ENCODE results near the gene RHOU. TPM values are rescaled to one million over a fixed set of nuclear protein-coding genes. Genes with fewer than 3 reads are reported as not detected.

Gene RHOU
- total and polyA plus RNA-seq, 2 donors (not counting 3 experiments of a cell fraction or from before 2014, with no cell fraction given) = 0.04 to 0.40 TPM

DNA sequence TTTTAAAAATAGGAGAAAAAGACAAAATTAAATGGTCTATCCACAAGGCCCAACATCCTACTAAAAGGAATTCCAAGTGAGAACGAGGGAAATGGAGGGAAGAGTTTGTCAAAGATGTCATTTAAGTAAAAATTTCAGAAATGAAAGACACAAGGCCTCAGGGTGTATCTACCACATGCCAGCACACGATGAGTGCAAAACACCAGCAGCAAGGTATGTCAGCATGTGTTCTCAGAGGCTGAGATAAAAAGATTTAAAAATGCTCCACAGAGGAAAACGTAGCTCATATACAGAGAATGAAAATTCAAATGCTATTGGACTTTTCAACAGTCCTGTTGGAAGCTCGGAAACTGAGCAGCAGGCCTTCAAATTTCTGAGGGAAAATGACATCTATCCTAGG lies 42.0 kb downstream of the RHOU start:
- BruUV-seq (replicated peaks) = no TSS peak
- Histone ChIP-seq H3K36me3 (ENCODE audit: control insufficient read depth in 2 of 2, extremely low read depth in 1 of 2, insufficient read depth in 2 of 2, low read length in 2 of 2) (no peaks in the 10 kb centered on the region), H3K4me3 (replicated peaks in 1 of 3; ENCODE audit: insufficient read depth in 1 of 3, low read depth in 1 of 3, low read length in 3 of 3) (no peak overlapping the region), H3K27me3 (ENCODE audit: control insufficient read depth in 2 of 2, insufficient read depth in 2 of 2, low read length in 2 of 2) (no peaks in the 10 kb centered on the region), H3K27ac (ENCODE audit: insufficient read depth, low read depth, low read length) (no peak overlapping the region), H3K9me3 (replicated peaks; ENCODE audit: control insufficient read depth, insufficient read depth, low read length) (no peaks in the 10 kb centered on the region), H3K79me2 (ENCODE audit: control insufficient read depth, insufficient read depth, low read length) (no peaks in the 10 kb centered on the region), H3K9me1 (replicated peaks; ENCODE audit: control insufficient read depth, extremely low read depth, insufficient read depth, low read length) (no peaks in the 10 kb centered on the region), H3K4me1 (ENCODE audit: control insufficient read depth, extremely low read depth, insufficient read depth, low read length) (no peaks in the 10 kb centered on the region), H2AFZ (ENCODE audit: low read depth, low read length) (no peak overlapping the region), H3K9ac (replicated peaks; ENCODE audit: extremely low read depth, insufficient read depth, low read length) (no peak overlapping the region), H4K20me1 (replicated peaks; ENCODE audit: control insufficient read depth, extremely low read depth, insufficient read depth, low read length) (no peaks in the 10 kb centered on the region), H3K4me2 (ENCODE audit: insufficient read depth, low read length) (no peak overlapping the region)
- DNase-seq (ENCODE audit: low read depth, low spot score) (no peak), FAIRE-seq (no peak)
- intact Hi-C loops (cut with micrococcal nuclease) = no loop called here
- TF ChIP-seq POLR2A (IDR thresholded peaks at IDR 0.05; ENCODE audit: low read depth, low read length) (no peak), MYC (IDR thresholded peaks at IDR 0.05; ENCODE audit: low read depth, low read length) (no peak), MAX (IDR thresholded peaks at IDR 0.05; ENCODE audit: insufficient read depth, insufficient read length) (no peak), JUN (IDR thresholded peaks at IDR 0.05; ENCODE audit: borderline replicate concordance, insufficient read depth, insufficient read length, low read depth) (no peak), FOS (IDR thresholded peaks at IDR 0.05; ENCODE audit: borderline replicate concordance, insufficient read depth, low read length) (no peak), POLR2AphosphoS5 (IDR thresholded peaks at IDR 0.05; ENCODE audit: insufficient read depth, low read depth, low read length) (no peak), EZH2 (IDR thresholded peaks at IDR 0.05; ENCODE audit: borderline replicate concordance, low read depth, low read length, severe bottlenecking) (no peak), GATA2 (IDR thresholded peaks at IDR 0.05; ENCODE audit: insufficient read depth, insufficient read length, low read depth, low read length) (no peak)
- TF ChIP-seq, protein P1, sequence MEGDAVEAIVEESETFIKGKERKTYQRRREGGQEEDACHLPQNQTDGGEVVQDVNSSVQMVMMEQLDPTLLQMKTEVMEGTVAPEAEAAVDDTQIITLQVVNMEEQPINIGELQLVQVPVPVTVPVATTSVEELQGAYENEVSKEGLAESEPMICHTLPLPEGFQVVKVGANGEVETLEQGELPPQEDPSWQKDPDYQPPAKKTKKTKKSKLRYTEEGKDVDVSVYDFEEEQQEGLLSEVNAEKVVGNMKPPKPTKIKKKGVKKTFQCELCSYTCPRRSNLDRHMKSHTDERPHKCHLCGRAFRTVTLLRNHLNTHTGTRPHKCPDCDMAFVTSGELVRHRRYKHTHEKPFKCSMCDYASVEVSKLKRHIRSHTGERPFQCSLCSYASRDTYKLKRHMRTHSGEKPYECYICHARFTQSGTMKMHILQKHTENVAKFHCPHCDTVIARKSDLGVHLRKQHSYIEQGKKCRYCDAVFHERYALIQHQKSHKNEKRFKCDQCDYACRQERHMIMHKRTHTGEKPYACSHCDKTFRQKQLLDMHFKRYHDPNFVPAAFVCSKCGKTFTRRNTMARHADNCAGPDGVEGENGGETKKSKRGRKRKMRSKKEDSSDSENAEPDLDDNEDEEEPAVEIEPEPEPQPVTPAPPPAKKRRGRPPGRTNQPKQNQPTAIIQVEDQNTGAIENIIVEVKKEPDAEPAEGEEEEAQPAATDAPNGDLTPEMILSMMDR (IDR thresholded peaks at IDR 0.05; ENCODE audit: extremely low read depth in 1 of 2, insufficient read depth in 1 of 2, low read depth in 1 of 2, low read length in 2 of 2) = no peak
- dilution Hi-C loops (cut with MboI; ENCODE audit: extremely low pct_ligation_motif_present, low sequenced_read_pairs) = no loop called here
- POLR2A ChIA-PET = no interaction called here
- CTCF ChIA-PET = no interaction called here

Data from endothelial cell of umbilical vein (primary cell).